ENCODE results near the gene RGS21. TPM values are rescaled to one million over a fixed set of nuclear protein-coding genes. Genes with fewer than 3 reads are reported as not detected.

Gene RGS21
- total and polyA plus RNA-seq, 2 donors (not counting 1 experiment from before 2014, with no cell fraction given), result not detected

DNA sequence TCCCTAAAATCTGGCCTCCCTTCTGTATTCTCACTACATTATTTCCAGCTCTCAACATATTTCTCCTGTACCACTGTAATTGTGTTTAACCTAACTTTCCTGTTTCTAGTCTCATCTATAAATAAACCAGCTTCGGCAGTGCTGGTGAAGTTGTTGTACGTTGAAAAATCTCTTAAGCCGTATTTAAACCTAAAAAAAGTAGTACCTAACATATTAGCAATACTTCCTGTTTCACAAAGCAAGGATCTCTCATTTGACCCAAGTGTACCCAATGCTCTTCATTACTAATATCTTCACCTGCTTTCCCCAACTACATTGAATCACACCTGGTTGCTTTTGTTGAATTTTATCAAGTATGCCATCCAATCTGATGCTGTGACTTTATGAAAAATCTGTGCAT lies 42.2 kb upstream of the RGS21 start:
- Histone ChIP-seq H4K20me1 (ENCODE audit: control insufficient read depth, insufficient read depth, low read length, poor library complexity, severe bottlenecking) (no peaks in the 10 kb centered on the region), H2AFZ (ENCODE audit: insufficient read depth, low read depth, low read length, poor library complexity, severe bottlenecking) (no peak overlapping the region), H3K9ac (ENCODE audit: low read length) (no peak overlapping the region), H3K4me3 (ENCODE audit: control extremely low read depth in 1 of 5, extremely low read depth in 1 of 5, insufficient read depth in 1 of 5, low read depth in 2 of 5, low read length in 4 of 5) (no peak overlapping the region), H3K4me1 (ENCODE audit: control insufficient read depth in 2 of 2, insufficient read depth in 2 of 2, low read length in 2 of 2) (no peaks in the 10 kb centered on the region), H3K27me3 (replicated peaks in 1 of 4; ENCODE audit: control extremely low read depth in 1 of 4, control insufficient read depth in 3 of 4, insufficient read depth in 4 of 4, low read length in 3 of 4) (no peaks in the 10 kb centered on the region), H3K9me3 (ENCODE audit: control extremely low read depth in 1 of 3, control insufficient read depth in 2 of 3, insufficient read depth in 1 of 3, low read length in 2 of 3) (no peaks in the 10 kb centered on the region), H3K27ac (ENCODE audit: low read length in 2 of 2) (no peak overlapping the region), H3K36me3 (replicated peaks in 1 of 2; ENCODE audit: control extremely low read depth in 1 of 2, control insufficient read depth in 1 of 2, extremely low read depth in 1 of 2, insufficient read depth in 2 of 2, low read length in 1 of 2) (no peaks in the 10 kb centered on the region), H3K79me2 (ENCODE audit: control insufficient read depth, insufficient read depth, low read length) (no peaks in the 10 kb centered on the region), H3K4me2 (replicated peaks; ENCODE audit: low read depth, low read length, poor library complexity, severe bottlenecking) (no peak overlapping the region)
- TF ChIP-seq, protein P1, sequence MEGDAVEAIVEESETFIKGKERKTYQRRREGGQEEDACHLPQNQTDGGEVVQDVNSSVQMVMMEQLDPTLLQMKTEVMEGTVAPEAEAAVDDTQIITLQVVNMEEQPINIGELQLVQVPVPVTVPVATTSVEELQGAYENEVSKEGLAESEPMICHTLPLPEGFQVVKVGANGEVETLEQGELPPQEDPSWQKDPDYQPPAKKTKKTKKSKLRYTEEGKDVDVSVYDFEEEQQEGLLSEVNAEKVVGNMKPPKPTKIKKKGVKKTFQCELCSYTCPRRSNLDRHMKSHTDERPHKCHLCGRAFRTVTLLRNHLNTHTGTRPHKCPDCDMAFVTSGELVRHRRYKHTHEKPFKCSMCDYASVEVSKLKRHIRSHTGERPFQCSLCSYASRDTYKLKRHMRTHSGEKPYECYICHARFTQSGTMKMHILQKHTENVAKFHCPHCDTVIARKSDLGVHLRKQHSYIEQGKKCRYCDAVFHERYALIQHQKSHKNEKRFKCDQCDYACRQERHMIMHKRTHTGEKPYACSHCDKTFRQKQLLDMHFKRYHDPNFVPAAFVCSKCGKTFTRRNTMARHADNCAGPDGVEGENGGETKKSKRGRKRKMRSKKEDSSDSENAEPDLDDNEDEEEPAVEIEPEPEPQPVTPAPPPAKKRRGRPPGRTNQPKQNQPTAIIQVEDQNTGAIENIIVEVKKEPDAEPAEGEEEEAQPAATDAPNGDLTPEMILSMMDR (IDR thresholded peaks at IDR 0.05), result no peak
- no peak for TF ChIP-seq EZH2 (IDR thresholded peaks at IDR 0.05; ENCODE audit: borderline replicate concordance, insufficient read depth, low read depth, low read length, poor library complexity, severe bottlenecking)
- Mint-ChIP-seq H3K4me3 (no peak overlapping the region), H3K27me3 (no peaks in the 10 kb centered on the region), H3K9me3 (ENCODE audit: insufficient read depth) (no peaks in the 10 kb centered on the region), H3K4me1 (no peaks in the 10 kb centered on the region), H3K27ac (no peak overlapping the region)
- intact Hi-C loops (cut with micrococcal nuclease), result no loop called here
- POLR2A ChIA-PET, result no interaction called here
- DNase-seq (no peak), ATAC-seq (ENCODE audit: low read depth) (no peak)
- WGBS (ENCODE audit: insufficient coverage), result 40% methylated on average over 2 of the region's 3 CpGs
- CTCF ChIA-PET, result no interaction called here

DNA sequence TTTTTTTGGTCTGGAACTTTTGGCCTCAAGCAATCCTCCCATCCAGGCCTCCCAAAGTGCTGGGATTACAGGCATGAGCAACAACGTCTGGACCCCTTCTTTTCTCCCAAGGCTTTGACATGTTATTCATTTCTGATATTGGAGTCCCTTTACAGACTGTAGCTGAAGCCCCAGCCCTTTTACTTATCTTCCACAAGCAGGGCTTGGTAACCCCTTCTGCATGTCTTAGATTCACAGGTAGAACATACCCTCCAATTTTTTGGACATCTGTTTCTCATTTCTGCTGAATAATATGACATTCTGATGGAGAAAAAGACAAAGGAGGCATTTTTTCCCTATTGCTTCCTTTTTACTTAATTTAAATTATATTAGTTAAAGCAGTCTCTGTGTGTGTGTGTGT lies 39.2 kb upstream of the RGS21 start:
- intact Hi-C loops (cut with micrococcal nuclease), result no loop called here

More for the DNA sequence above, 39.2 kb upstream of the RGS21 start:
- 88% methylated on average over 1 of the region's 1 CpG for WGBS (ENCODE audit: insufficient coverage)
- Mint-ChIP-seq H3K4me3 (no peak overlapping the region), H3K4me1 (no peaks in the 10 kb centered on the region), H3K9me3 (ENCODE audit: insufficient read depth) (peaks cover 4% of the 10 kb centered on the region), H3K27ac (no peak overlapping the region), H3K27me3 (no peaks in the 10 kb centered on the region)
- H3K9me3 ChIP-seq (ENCODE audit: control extremely low read depth in 1 of 3, control insufficient read depth in 2 of 3, insufficient read depth in 1 of 3, low read length in 2 of 3), result peaks cover 0 to 2% (median 0%) of the 10 kb centered on the region in 3 donors
- H3K4me2 ChIP-seq (replicated peaks; ENCODE audit: low read depth, low read length, poor library complexity, severe bottlenecking), result no peak overlapping the region
- H3K27me3 ChIP-seq (replicated peaks in 1 of 4; ENCODE audit: control extremely low read depth in 1 of 4, control insufficient read depth in 3 of 4, insufficient read depth in 4 of 4, low read length in 3 of 4), result no peaks in the 10 kb centered on the region
- H3K27ac ChIP-seq (ENCODE audit: low read length in 2 of 2), result no peak overlapping the region
- ATAC-seq (ENCODE audit: low read depth) (no peak), DNase-seq (no peak)
- no peaks in the 10 kb centered on the region for H3K4me1 ChIP-seq (ENCODE audit: control insufficient read depth in 2 of 2, insufficient read depth in 2 of 2, low read length in 2 of 2)
- no peaks in the 10 kb centered on the region for H3K36me3 ChIP-seq (replicated peaks in 1 of 2; ENCODE audit: control extremely low read depth in 1 of 2, control insufficient read depth in 1 of 2, extremely low read depth in 1 of 2, insufficient read depth in 2 of 2, low read length in 1 of 2)
- no peak overlapping the region for H3K4me3 ChIP-seq (ENCODE audit: control extremely low read depth in 1 of 5, extremely low read depth in 1 of 5, insufficient read depth in 1 of 5, low read depth in 2 of 5, low read length in 4 of 5)
- ChIA-PET POLR2A (no interaction called here), CTCF (no interaction called here)
- H3K79me2 ChIP-seq (ENCODE audit: control insufficient read depth, insufficient read depth, low read length), result no peaks in the 10 kb centered on the region
- no peaks in the 10 kb centered on the region for H4K20me1 ChIP-seq (ENCODE audit: control insufficient read depth, insufficient read depth, low read length, poor library complexity, severe bottlenecking)
- H3K9ac ChIP-seq (ENCODE audit: low read length), result no peak overlapping the region
- no peak overlapping the region for H2AFZ ChIP-seq (ENCODE audit: insufficient read depth, low read depth, low read length, poor library complexity, severe bottlenecking)
- no peak for TF ChIP-seq EZH2 (IDR thresholded peaks at IDR 0.05; ENCODE audit: borderline replicate concordance, insufficient read depth, low read depth, low read length, poor library complexity, severe bottlenecking)
- TF ChIP-seq, protein P1 (IDR thresholded peaks at IDR 0.05), result no peak
